HG03025 (cell line): Measurements from ENCODE around the gene BAMBI.

ENCODE experiments used
- ATAC-seq: cut with Tn5 transposase; IDR thresholded peaks from one replicate; pipeline ENCODE4 v1.9.1; 2021; ENCODE audit warnings: mild to moderate bottlenecking, moderate library complexity; ENCODE audit not compliant: unreplicated experiment, low FRiP score

Gene BAMBI

DNA sequence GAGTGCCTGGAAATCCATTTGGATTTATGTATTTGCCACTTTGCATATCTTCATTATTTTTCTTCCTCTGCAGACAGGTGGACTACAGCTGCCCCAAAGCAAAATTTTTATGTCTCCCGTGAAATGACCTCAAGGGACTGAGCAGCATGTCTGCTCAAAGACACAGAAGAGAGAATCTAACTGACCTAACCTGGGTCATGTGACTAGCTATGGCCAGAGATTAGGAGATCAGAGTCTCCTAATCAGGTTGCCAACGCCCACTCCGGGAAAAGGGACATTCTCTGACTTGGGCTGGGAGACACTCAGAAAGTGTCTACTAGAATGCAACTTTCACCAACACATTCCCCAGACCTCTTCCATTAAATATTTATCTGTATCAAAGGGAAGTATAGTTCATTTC is 2.5 kb upstream of the BAMBI start:
- no peak for ATAC-seq

GRCh38 chr10:28676326-28676967 is 874 bp upstream of the BAMBI start:
- no peak for ATAC-seq

DNA sequence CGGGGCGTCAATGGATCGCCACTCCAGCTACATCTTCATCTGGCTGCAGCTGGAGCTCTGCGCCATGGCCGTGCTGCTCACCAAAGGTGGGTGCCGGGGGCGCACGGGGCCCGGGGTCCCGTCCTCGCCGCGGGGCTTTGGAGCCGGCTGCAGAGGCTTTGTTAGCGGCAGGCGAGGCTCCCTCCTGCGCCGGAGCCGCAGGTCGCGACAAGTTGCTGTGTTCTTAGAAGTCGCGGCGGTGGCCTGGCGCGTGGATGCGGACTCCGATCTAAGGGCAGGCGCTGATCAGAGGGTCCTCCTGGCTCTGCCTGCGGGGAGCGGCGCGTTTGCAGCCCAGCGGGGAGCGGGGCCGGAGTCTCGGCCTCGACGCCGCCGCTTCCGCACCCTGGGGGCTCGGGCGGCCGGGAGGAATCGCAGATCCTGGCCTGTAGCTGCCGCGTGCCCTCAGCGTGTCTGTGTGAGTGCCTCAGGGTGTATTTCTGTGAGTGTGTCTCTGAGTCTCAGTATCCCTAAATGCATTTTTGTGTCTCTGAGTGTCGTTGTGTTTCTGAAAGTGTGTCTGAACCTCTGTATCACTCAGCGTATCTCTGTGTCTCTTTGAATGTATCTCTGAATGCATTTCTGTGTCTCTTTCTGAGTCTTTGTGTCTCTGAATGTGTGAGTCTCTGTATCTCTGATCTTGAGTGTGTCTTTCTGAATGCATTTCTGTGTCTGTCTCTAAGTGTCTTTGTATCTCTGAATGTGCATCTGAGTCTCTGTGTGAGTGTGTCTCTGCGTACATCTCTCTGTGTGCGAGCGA is 766 bp downstream of the BAMBI start:
- peak; percentile 3 for ATAC-seq

- no peak for ATAC-seq
Measured at GRCh38 chr10:28678687-28679457, 1.6 kb downstream of the BAMBI start.

GRCh38 chr10:28679581-28680357 is 2.4 kb downstream of the BAMBI start:
- ATAC-seq, result no peak

GRCh38 chr10:28680358-28680752 is 3.0 kb downstream of the BAMBI start:
- no peak for ATAC-seq

- no peak for ATAC-seq
Measured at GRCh38 chr10:28681291-28681763, 4.0 kb downstream of the BAMBI start.

GRCh38 chr10:28681928-28682750 is 4.8 kb downstream of the BAMBI start:
- ATAC-seq, result no peak

DNA sequence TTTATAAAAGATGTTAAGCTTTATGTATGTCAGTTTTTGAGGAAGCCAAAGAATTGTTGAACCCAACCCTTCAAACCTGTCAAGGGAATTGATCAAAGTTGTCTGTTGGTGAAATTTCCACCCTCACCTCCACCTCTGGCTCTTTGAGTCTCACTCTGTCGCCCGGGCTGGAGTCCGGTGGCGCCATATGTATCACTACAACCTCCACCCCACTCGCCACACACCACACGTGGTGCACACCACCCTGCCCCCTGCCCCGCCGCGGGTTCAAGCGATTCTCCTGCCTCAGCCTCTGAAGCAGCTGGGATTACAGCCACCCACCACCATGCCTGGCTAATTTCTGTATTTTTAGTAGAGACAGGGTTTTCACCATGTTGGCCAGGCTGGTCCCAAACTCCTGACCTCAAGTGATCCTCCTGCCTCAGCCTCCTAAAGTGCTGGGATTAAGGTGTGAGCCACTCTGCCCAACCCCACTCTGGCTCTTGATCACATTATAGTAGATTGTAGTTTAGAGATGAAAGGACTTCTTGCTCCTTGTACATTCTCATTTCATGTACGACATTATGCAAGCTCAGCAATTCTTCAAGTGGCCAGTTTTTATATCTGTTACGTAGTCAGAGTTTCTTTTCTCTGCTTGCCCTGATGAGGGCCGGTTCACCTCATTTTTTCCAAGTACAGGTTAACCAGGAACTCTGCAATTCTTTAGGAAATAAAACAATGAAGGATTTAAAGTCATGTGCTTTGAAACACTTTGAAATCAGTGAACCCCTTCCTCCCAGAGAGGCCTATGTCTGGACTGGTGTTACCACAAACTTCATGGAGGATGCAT is 7.0 kb downstream of the BAMBI start:
- no peak for ATAC-seq

DNA sequence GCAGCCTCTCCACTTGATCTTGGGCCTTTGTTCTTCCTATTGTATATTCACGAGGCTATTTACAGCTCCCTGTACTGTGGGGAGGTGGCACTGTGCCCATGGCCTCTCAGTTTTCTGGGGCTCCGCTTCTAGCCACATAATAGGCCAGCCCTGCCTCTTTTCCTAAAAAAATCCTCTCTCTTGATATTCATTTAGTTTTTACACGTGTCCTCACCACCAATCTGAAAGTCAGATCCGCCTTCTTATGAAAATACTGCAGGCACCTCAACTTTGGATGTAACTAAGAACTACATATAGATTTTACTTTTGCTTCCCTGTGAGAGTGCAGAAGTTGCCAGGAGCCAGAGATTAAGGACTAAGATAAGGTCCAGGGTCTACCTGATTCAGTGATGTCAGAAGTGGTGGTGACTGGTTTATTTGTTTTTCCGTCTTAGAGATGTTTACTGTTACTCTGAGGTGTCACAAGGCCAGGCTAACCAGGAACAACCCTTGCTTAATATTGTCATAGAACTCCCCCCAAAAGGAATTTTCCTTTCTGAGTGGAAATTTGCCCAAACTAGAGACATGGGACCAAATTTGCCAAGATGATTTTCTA is 7.8 kb downstream of the BAMBI start:
- no peak for ATAC-seq

- ATAC-seq, result no peak
Measured at GRCh38 chr10:28685717-28686116, 8.4 kb downstream of the BAMBI start.

GRCh38 chr10:28686835-28687682 is 9.7 kb downstream of the BAMBI start:
- no peak for ATAC-seq

DNA sequence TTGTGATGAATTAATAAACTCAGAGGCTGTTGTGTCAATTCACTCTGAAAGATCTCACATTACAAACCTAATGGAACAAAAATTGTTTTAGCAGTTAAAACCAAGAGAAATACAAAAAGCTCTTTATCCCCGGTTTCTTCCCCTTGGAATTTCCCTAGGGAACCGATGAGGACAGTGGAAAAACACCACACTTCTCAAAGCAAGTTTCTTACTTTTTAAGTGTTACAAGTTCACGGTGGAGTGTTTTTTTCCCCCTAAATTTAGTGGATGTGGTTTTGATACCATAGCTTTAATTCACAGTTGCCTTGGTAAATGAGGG is 10.3 kb downstream of the BAMBI start:
- no peak for ATAC-seq

GRCh38 chr10:28690545-28690944 is 13.2 kb downstream of the BAMBI start:
- ATAC-seq, result no peak

GRCh38 chr10:28691187-28691694 is 13.9 kb downstream of the BAMBI start:
- no peak for ATAC-seq

GRCh38 chr10:28692050-28692449 is 14.7 kb downstream of the BAMBI start:
- ATAC-seq, result no peak

DNA sequence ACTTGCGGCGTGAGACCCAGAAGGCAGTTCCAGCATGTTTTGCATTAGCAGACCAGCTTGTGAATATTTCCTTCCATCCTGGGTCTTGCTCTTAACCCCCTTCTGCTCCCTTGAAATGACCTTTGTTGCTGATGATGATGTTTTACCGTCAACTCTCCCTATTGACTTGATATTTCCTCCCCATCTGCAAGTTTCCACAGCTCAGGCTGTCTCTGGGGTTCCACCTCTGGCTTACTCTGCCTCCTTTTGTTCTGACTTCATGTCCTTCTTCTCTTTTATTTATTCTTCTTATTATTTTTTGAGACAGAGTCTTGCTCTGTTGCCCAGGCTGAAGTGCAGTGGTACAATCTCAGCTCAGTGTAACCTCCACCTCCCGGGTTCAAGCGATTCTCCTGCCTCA is 17.2 kb downstream of the BAMBI start:
- no peak for ATAC-seq

DNA sequence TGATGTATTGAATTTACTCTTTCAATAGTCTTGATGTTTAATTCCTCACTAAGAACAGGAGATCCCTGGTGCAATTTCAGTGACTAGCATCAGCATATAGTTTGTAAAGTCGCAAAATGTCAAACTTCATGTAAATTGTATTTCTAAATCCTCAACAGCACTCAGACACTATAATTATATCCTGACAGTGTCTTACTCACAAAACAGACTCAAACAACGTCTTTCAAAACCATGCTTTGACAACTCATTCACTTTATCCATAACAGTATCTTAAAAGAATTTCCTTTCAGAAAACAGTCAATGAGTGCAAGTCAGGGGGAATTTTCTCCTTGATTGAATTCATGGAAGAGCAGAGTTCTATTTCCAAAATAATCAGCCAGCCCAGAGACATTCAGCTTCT is 20.8 kb downstream of the BAMBI start:
- ATAC-seq, result no peak
